ENCODE measurements around the gene MACROD1. TPM values are rescaled to one million over a fixed set of nuclear protein-coding genes. Genes with fewer than 3 reads are reported as not detected.

The MACROD1 gene
- total RNA-seq, 1 donor from 2014 or later = 29.6 TPM

DNA sequence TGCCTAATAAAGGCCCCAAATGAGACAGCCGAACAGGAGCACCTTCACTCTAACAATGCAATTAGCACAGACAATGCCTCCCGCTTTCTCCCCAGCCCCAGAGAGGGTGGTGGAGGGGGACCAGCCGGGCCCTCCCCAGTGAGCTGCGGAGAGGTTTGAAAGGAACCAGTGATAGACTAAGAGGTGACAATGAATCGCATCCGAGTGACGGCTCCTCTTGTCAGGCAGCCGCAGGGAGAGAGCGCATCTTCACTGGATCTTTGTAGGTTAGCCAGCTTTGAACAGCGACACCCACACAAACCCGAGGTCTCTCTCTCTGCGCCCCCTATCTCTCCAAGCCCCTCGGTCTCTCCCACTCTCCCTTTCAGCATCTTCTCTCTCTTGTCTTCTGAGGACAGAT is 102.1 kb downstream of the MACROD1 start:
- Mint-ChIP-seq H3K9me3 (ENCODE audit: unreplicated experiment) (no peaks in the 10 kb centered on the region), H3K27ac (ENCODE audit: unreplicated experiment) (no peak overlapping the region), H3K4me1 (ENCODE audit: unreplicated experiment) (peaks cover 5% of the 10 kb centered on the region), H3K36me3 (ENCODE audit: unreplicated experiment) (no peaks in the 10 kb centered on the region), H3K27me3 (ENCODE audit: unreplicated experiment) (no peaks in the 10 kb centered on the region), H3K4me3 (ENCODE audit: unreplicated experiment) (no peak overlapping the region)
- DNase-seq (ENCODE audit: extremely low spot score, unreplicated experiment) = no peak
- TF ChIP-seq, protein P1, sequence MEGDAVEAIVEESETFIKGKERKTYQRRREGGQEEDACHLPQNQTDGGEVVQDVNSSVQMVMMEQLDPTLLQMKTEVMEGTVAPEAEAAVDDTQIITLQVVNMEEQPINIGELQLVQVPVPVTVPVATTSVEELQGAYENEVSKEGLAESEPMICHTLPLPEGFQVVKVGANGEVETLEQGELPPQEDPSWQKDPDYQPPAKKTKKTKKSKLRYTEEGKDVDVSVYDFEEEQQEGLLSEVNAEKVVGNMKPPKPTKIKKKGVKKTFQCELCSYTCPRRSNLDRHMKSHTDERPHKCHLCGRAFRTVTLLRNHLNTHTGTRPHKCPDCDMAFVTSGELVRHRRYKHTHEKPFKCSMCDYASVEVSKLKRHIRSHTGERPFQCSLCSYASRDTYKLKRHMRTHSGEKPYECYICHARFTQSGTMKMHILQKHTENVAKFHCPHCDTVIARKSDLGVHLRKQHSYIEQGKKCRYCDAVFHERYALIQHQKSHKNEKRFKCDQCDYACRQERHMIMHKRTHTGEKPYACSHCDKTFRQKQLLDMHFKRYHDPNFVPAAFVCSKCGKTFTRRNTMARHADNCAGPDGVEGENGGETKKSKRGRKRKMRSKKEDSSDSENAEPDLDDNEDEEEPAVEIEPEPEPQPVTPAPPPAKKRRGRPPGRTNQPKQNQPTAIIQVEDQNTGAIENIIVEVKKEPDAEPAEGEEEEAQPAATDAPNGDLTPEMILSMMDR (IDR thresholded peaks at IDR 0.05) = no peak

DNA sequence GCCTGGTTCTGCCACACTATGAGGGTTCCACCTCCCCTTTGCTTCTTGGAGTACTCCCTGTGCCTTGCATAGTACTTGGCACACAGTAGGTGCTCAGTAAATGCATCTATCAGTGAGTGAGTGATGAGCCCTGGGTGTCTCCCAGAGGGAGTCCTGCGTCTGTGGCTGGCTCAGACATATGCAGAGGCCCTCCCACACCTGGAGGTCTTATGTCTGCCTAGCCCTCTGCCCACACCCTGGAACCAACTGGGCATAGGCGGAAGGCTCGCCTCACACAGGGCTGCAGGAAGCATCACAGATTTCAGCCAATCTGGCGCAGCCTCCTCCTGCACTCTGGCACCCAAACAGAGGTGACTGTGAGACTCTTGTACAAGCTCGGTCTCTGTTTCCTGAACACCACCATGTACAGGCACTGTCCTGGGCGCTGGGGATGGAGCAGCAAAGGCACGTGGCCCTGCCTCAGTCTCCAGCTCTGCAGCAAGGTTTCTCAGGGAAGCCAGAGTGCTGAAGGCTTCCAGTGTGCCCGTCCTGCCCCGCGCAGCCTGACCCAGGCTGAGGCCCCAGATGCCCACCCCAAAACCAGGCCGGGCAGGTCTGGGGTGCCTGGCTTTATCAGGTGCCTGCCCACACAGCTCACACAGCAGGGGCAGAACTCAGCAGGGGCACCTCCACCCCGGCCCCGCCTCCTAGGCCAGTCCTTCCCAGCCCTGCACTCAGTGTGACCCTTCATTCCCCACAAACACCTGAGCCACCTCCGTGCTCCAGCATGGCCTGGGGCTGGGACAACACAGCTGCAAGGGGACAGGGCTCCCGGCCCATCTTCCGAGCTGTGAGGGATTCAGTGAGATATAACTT is 103.5 kb downstream of the MACROD1 start:
- no peak overlapping the region for H3K27ac Mint-ChIP-seq (ENCODE audit: unreplicated experiment)
- TF ChIP-seq, protein P1 (IDR thresholded peaks at IDR 0.05) = no peak
- H3K9me3 Mint-ChIP-seq (ENCODE audit: unreplicated experiment) = no peaks in the 10 kb centered on the region
- no peaks in the 10 kb centered on the region for H3K27me3 Mint-ChIP-seq (ENCODE audit: unreplicated experiment)
- no peak overlapping the region for H3K4me3 Mint-ChIP-seq (ENCODE audit: unreplicated experiment)
- H3K36me3 Mint-ChIP-seq (ENCODE audit: unreplicated experiment) = no peaks in the 10 kb centered on the region
- H3K4me1 Mint-ChIP-seq (ENCODE audit: unreplicated experiment) = peaks cover 5% of the 10 kb centered on the region
- DNase-seq (ENCODE audit: extremely low spot score, unreplicated experiment) = no peak

DNA sequence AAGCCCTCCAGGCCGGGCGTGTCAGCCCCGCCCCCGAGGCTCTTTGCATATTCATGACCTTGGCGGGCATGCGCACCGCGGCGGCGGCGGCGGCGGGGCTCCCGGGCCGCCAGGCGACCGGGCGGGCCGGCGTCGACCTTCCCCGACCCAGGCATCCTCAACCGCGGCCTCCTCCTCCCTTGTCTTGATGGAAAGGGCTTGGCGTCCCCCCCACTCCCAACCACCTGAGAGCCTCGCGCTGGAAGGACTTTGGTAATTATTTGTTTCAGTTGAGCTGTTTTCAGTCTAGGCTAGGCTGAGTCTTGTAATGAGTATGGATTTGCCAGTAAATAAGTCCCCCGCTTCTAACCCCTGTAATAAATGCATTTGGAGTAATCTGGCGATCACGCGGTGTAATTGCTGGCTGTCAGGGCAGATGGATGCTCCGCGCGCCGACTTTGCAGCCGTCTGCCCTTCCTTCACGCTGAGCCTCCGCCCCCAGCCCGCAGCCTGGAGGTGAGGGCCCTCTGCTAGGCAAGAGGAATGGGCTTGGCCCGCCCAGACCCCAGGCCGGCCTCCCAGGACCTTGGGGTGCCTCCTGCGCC is 105.0 kb downstream of the MACROD1 start:
- no peak for DNase-seq (ENCODE audit: extremely low spot score, unreplicated experiment)
- TF ChIP-seq, protein P1 (IDR thresholded peaks at IDR 0.05) = no peak
- peaks cover 5% of the 10 kb centered on the region for H3K4me1 Mint-ChIP-seq (ENCODE audit: unreplicated experiment)
- no peaks in the 10 kb centered on the region for H3K36me3 Mint-ChIP-seq (ENCODE audit: unreplicated experiment)
- no peak overlapping the region for H3K27ac Mint-ChIP-seq (ENCODE audit: unreplicated experiment)
- peak overlapping the region; percentile 57 for H3K4me3 Mint-ChIP-seq (ENCODE audit: unreplicated experiment)
- no peaks in the 10 kb centered on the region for H3K27me3 Mint-ChIP-seq (ENCODE audit: unreplicated experiment)
- no peaks in the 10 kb centered on the region for H3K9me3 Mint-ChIP-seq (ENCODE audit: unreplicated experiment)

DNA sequence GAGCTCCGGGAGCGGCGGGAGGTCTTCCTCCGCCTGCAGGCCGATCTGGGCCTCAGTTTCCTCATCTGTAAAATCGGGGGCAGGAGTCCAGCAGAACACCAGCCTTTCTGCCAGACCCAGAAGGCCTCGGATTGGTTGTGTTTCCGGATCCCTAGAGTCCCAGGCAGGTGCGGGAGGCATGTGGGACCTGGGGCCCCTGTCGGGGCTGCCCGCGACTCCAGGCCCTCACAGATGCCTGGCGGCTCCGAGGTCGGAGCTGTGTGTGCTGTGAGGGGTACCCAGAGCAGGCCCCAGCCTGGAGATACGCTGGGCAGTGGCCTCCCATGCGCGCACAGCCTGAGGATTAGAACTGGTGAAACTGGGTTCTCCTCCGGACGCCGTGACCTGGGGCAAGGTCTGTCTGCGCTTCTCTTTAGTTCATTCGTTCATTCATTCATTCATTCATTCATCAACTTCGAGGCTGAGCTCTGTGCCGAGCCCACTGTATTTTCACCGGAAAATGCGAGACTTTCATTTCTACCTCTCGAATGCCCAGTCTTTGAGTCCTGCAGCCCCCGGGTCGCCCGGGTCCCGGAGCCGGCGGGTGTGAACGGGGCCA is 105.6 kb downstream of the MACROD1 start:
- Mint-ChIP-seq H3K4me3 (ENCODE audit: unreplicated experiment) (no peak overlapping the region), H3K4me1 (ENCODE audit: unreplicated experiment) (peaks cover 5% of the 10 kb centered on the region), H3K27me3 (ENCODE audit: unreplicated experiment) (no peaks in the 10 kb centered on the region), H3K36me3 (ENCODE audit: unreplicated experiment) (no peaks in the 10 kb centered on the region), H3K9me3 (ENCODE audit: unreplicated experiment) (no peaks in the 10 kb centered on the region), H3K27ac (ENCODE audit: unreplicated experiment) (no peak overlapping the region)
- no peak for DNase-seq (ENCODE audit: extremely low spot score, unreplicated experiment)
- TF ChIP-seq, protein P1 (IDR thresholded peaks at IDR 0.05) = no peak

All from osteocyte (in vitro differentiated cells).